Fibroblast of pulmonary artery (primary cell): Measurements from ENCODE around the gene IPP.
"Not testable (repeated sequence)": the region's sequence is repeated elsewhere in the genome, so short reads cannot be mapped to it uniquely, and the experiment has no call there.

Source experiments
- DNase-seq: peaks from one replicate; pipeline ENCODE4 v3.0.0-alpha.2; 2010; ENCODE audit warnings: low read depth
- H3K4me3 ChIP-seq: replicated peaks from 2 replicates; pipeline ENCODE4 v1.5.1; 2011; ENCODE audit warnings: low read depth, mild to moderate bottlenecking, control low read depth, low read length, moderate library complexity
- TF ChIP-seq, protein P1 (sequence below): IDR thresholded peaks from 2 replicates; pipeline ENCODE4 v1.5.1; 2011; ENCODE audit warnings: mild to moderate bottlenecking, control low read depth, low read length, inconsistent platforms; ENCODE audit errors: missing control alignments

Gene IPP

DNA sequence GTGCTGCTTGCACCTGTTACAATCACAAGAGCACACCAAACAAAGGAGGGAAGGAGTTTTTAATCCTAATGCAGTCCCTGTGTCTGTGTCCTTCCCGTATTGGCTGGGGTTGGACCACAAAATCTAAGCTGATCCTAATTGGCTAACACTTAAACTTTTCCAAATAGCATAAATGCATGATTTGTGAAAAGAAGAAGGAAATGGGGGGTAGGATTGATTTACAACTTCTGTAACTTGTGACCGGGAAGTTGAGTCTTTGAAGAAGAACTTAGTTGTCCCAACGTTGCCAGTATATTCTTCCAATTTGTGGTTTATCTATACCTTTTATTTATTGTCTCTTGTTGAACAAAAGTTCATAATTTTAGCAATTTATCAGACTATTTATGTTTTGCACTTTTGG is 11.8 kb upstream of the IPP start:
- no peak for DNase-seq
- TF ChIP-seq, protein P1, sequence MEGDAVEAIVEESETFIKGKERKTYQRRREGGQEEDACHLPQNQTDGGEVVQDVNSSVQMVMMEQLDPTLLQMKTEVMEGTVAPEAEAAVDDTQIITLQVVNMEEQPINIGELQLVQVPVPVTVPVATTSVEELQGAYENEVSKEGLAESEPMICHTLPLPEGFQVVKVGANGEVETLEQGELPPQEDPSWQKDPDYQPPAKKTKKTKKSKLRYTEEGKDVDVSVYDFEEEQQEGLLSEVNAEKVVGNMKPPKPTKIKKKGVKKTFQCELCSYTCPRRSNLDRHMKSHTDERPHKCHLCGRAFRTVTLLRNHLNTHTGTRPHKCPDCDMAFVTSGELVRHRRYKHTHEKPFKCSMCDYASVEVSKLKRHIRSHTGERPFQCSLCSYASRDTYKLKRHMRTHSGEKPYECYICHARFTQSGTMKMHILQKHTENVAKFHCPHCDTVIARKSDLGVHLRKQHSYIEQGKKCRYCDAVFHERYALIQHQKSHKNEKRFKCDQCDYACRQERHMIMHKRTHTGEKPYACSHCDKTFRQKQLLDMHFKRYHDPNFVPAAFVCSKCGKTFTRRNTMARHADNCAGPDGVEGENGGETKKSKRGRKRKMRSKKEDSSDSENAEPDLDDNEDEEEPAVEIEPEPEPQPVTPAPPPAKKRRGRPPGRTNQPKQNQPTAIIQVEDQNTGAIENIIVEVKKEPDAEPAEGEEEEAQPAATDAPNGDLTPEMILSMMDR: no peak
- no peak overlapping the region for H3K4me3 ChIP-seq

DNA sequence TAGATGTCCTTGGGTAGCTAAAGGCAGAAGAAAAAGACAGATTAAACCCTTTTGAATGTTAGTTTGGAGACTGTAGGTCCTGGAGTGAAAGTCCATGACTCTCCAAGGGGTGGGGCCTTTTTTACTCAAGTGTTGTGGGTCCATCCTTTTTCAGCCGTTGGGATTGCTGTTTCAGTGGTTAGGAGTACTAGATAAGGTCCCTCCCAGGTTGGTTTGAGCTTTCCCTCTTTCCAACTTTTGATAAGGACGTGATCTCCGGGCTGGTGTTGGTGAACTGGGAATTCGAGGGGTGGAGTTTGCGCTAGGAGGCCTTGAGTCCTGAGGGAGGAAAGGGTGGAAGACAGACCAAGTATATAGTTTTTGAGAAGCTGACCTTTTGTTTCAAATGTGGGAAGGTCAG is 5.2 kb upstream of the IPP start:
- H3K4me3 ChIP-seq: no peak overlapping the region
- no peak for DNase-seq
- TF ChIP-seq, protein P1: no peak

DNA sequence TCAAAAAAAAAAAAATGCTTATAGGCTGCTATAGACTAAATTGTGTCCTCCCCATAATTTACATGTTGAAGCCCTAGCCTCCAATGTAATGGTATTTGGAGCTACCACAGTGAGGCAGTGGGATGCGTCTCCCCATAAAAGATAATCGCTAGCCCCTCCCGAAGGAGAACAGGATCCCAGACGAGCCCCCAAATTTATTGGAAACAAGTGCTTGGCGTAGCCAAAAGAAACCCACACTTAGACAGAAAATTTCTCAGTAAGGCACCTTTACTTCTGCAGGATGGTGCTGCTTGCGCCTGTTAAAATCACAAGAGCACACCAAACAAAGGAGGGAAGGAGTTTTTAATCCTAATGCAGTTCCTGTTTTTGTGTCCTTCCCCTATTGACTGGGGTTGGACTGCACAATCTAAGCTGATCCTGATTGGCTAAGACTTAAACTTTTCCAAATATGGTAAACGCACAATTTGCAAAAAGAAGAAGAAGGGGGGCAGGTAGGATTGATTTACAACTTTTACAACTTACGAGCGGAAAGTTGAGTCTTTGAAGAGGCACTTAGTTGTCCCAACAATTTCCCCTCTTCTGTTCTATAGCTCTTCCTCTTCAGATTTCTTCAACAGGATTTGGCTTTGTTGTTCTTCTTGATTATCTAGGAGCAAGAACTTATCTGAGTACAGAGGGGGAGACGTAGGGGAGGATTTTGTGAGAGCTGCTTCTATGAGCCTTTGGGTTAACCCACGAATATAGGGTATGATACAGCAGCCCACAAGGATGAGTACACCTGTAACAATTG is 3.0 kb upstream of the IPP start:
- TF ChIP-seq, protein P1: no peak

DNA sequence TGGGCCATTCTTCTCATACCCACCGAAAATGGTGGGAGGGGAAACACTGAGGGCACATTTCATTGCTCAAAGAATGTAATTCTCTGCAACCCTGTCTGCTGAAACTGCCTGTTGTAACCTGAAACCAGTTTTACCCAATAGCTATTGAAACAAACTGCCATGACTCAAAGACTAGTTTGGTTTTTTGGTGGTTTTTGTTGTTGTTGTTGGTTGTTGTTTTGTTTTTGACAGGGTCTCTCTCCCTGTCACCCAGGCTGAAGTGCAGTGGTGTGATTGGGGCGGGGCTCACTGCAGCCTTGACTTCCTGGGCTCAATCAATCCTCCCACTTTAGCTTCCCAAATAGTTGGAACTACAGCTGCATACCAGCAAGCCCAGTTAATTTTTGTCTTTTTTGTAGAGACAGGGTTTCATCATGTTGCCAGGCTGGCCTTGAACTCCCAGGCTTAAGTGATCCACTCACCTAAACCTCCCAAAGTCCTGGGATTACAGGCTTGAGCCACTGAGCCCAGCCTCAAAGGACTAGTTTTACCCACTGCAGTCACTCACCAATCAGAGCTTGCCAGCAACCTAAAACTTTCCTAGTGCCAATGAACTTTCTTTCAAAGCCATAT is 2.1 kb upstream of the IPP start:
- H3K4me3 ChIP-seq: no peak overlapping the region

More for the DNA sequence above, 3.0 kb upstream of the IPP start:
- H3K4me3 ChIP-seq: no peak overlapping the region
- DNase-seq: no peak

DNA sequence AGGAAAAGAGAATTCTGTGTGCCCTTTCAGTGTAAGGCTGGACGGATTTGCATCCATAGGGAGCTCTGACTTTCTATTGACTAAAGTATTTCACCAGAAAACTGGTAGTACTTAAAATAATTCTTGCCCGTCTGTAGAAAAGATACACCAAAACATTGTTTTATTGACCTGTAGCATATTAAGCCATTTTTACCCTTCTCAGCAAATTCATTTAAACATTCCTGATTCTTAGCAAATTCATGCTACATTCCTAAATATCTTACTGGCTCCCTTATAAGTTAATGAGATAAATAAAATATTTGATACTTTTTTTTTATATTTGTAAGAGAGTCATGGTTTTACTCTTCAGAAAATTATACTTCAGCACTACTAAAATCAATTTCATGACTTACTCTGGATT is 1.6 kb upstream of the IPP start:
- TF ChIP-seq, protein P1: no peak
- no peak overlapping the region for H3K4me3 ChIP-seq
- no peak for DNase-seq

More for the DNA sequence above, 2.1 kb upstream of the IPP start:
- peak; percentile 28 for DNase-seq
- TF ChIP-seq, protein P1: no peak

DNA sequence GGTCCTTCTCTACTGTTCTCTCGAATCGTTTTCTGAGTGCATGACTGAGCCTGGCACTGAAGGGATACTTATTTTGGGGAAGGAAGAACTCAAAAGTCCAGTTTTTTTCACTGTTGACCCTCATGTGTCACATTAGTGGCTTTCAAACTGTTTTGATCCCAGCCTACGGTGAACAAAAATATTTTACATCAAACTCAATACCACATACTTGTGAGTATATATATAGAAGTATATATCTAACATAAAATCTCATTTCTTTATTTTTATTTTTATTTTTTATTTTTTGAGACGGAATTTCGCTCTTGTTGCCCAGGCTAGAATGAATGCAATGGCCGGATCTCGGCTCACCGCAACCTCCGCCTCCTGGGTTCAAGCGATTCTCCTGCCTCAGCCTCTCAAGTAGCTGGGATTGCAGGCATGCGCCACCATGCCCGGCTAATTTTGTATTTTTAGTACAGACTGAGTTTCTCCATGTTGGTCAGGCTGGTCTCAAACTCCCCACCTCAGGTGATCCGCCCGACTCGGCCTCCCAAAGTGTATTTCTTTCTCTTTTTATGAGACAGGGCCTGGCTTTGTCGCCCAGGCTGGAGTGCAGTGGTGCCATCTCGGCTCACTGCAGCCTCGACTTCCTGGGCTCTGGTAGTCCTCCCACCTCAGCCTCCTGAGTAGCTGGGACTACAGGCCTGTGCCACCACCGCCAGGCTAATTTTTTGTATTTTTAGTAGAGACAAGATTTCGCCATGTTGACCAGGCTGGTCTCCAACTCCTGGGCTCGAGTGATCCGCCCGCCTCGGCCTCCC is 786 bp upstream of the IPP start:
- H3K4me3 ChIP-seq: peak overlapping the region; percentile 82
- not testable (repeated sequence) for DNase-seq

DNA sequence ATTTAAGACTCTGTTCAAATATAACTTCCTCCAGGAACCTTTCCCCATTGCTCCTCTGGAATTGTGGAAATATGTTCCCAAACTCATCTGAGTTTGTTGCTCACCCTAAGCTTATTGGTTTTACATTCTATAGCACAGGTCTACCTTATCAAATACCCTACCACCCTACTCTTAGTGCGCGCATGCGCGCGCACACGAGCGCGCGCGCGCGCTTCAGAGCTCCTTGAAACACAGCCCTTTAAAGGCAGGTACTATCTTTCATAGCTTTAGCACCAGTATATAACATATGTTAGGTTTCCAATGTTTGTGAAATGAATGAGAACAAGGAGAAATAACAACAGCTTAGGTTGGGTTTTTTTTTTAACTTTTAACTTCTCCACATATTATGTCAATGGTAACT is 3.5 kb downstream of the IPP start:
- H3K4me3 ChIP-seq: no peak overlapping the region
- TF ChIP-seq, protein P1: no peak

DNA sequence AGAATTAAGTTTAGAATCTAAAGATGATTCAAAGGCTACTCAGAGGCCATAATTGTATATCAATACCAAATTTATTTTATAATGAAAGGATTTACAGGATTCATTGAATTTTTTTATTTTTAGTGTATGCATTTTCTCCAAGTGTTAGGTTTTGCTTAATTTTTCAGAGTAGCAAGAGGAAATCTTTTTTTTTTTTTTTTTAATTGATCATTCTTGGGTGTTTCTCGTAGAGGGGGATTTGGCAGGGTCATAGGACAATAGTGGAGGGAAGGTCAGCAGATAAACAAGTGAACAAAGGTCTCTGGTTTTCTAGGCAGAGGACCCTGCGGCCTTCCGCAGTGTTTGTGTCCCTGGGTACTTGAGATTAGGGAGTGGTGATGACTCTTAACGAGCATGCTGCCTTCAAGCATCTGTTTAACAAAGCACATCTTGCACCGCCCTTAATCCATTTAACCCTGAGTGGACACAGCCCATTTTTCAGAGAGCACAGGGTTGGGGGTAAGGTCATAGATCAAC is 10.8 kb downstream of the IPP start:
- not testable (repeated sequence) for DNase-seq

More for the DNA sequence above, 3.5 kb downstream of the IPP start:
- DNase-seq: no peak

More for the DNA sequence above, 10.8 kb downstream of the IPP start:
- H3K4me3 ChIP-seq: not testable (repeated sequence)
